Stimulated activated CD4-positive, alpha-beta T cell treated with anti-CD3 and anti-CD28 coated beads, Interleukin-2, amount 100 ng/mL, for 24 hours (primary cell): Measurements from ENCODE around the gene CTU2.
A peak's percentile ranks its signal among the peaks of the same experiment; 100 is the strongest.

Experiments
- DNase-seq, 2 donors: peaks; one replicate each; pipeline ENCODE4 v3.0.0-alpha.2; 2020

CTU2 gene

DNA sequence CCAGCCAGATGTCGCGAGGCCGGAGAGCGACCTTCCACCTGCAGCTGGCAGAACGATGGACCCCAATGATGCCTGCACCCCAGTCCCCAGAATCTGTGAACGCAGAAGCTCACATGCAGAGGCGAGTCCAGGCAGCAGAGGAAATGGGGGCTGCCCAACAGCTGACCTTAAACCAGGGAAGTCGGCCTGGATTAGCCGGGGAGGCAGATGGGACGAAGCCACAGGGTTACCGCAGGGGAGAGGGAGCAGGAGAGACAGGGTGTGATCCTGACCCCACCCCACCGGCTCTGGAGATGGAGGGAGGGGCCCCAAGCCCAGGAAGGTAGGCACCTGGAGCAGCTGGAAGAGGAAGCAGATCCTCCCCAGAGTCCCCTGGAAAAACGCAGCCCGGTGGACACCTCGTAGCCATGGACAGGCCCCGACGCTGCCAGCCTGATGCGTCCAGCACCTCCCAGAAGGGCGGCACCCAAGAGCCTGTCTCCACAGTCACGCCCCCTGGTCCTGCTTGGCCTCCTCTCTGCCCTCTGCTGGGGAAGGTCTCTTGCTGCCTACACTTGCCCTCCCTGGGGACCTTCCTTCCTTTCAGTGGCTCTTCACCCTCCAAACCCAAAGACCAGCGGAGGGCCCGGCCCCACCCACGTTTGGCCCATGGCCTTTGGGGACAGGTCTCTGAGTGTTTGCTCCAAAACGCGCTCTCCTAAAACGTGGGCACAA, 41.4 kb downstream of the CTU2 start:
- peak; percentile 43 to 45 for DNase-seq

DNA sequence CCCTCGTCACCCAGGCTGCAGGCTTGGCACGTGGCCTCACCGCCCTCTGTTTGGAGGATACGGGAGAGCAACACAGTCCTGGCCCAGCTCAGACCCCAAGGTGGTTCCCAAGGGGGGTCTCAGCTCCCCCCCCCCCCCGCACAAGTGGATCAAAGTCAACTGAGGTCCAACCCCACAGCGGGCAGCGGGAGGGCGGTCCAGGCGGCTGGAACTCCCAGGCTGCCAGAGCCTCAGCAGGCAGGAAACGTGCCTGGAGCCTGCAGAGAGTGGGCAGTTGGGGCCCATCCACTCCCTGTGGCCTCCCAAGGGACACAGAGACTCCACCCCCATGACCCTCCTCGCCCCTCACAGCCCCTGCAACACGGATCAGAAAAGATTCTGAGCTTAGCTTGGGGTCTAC, 42.1 kb downstream of the CTU2 start:
- DNase-seq = no peak

DNA sequence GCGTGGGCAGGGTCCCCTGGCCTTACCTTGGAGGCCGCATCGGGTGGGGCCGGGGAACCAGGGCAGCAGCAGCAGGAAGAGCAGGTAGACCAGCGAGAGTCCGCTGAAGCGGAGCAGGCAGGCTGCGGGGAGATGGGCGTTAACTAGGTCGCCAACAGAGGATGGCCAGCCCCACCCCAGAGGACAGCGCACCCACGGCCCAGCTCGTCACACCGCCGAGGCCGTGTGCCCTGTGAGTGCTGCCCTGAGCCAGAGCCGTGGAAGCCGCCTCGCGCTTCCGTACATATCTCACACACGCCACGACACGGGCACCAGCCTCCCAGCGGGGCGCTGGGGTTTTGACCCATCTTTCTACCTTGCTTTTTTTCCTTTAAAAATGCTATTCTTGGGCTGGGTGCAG, 43.1 kb downstream of the CTU2 start:
- no peak for DNase-seq

DNA sequence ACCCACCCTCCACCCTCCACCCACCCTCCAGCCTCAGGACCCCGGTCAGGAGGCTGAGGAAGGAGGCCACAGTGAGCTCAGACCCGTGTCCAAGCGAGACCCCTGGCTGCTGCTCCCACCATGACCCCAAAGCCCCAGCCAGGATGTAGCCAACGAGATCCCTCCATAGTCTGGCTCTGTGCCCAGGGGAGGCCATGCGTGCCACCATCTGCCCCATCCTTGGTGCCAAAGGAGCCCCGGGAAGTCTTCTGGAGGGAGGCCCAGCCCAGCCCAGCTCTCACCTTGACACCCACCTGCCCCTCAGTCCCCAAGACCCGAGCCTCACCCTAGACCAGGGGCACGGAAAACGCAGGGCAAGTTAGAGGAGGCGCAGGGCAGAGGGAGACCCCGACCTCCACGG, 44.6 kb downstream of the CTU2 start:
- DNase-seq = no peak

DNA sequence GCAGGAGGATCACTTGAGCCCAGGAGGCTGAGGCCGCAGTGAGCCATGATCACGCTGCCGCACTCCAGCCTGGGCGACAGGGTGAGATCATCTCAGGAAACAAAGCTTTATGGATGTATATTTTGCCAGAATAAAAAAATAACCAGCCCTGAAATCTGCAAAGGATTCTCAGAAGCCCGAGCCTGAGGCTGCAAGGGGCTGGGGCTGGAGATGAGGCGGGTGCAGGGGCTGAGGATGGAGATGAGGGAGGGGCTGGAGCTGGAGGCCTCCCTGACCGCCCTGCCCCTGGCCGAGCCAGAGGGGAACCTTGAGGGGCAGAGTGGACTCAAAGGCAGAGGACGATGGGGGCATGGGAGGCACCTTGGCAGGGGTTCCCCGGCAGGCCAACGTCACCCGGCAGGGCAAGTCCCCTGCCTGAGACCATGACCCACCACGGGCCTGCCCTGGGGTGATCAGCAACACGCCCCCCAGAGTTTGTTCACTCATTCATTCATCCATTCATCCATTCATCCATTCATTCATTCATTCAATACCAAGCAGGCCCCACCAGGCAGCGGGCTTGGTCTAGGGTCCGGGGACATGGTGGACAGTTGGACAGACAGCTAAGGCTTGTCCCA, 46.2 kb downstream of the CTU2 start:
- no peak for DNase-seq

DNA sequence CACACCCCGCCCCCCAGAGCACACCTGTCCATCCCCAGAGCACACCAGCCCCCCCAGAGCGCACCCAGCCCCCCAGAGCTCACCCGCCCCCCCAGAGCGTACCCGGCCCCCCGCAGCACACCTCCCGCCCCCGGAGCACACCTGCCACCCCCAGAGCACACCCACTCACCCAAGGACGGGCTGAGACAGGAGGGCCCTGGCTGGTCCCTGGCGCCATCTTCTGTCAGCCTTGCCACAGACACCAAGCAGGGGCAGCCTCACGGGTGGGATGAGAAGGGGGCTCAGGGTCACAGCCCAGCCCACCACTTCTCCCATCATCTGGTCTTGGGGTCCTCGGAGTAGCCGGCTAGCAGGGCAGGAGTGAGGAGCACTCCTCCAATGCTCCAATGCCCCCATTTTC, 46.9 kb downstream of the CTU2 start:
- no peak for DNase-seq

DNA sequence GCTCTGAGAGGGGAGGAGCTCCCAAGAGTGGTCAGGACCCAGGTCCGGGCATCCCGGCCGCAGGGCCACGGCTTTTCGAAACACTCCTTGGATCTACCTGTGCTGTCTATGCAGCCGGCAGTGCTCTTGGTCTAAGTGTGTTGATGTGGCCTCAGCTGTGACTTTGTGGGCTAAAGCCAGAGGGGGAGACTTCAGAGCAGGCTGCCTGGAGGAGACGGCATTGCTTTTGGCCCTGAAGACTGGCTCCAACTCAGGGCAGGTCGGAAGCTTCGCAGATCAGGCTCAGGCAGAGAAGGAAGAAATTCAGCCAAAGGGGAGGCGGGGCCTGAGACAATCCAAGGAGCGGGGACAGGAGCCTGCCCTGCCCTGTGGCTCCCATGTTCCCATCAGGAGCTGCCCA, 47.3 kb downstream of the CTU2 start:
- DNase-seq = no peak

DNA sequence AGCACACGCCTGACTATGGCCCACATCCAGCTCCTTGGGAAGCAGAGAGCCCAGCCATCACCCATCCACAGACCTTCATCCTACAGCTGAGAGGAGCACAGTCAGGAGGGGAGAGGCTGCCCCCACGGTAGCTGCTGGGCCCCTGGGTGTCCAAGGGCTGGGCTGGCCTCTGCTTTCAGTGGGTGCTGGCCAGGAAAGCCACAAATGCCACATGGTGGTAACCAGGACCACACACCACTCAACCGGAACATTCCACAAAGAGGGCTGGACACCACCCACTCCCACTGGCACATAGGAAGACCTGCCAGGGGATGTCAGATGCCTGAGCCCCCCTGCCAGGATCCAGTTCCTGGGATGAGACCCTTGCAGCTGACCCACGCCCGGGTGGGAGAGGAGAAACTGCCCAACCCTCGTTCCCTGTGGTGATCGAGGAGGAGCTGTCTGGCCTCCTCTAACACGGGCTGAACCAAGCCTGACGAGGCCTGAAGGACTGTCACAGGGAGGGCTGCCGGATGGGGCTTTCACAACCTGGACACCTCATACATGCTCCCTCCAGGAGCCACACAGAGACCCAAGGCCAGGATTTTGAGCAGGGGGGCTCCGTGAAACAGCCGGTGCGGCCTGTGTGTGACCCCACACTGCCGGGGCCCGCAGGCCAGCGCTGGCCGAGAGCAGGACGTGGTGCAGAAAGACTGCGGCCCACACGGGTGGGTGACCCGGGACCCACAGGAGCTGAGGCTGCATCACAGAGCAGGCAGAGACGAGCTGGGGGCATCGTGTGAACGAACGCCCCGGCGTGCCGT, 48.0 kb downstream of the CTU2 start:
- no peak for DNase-seq

DNA sequence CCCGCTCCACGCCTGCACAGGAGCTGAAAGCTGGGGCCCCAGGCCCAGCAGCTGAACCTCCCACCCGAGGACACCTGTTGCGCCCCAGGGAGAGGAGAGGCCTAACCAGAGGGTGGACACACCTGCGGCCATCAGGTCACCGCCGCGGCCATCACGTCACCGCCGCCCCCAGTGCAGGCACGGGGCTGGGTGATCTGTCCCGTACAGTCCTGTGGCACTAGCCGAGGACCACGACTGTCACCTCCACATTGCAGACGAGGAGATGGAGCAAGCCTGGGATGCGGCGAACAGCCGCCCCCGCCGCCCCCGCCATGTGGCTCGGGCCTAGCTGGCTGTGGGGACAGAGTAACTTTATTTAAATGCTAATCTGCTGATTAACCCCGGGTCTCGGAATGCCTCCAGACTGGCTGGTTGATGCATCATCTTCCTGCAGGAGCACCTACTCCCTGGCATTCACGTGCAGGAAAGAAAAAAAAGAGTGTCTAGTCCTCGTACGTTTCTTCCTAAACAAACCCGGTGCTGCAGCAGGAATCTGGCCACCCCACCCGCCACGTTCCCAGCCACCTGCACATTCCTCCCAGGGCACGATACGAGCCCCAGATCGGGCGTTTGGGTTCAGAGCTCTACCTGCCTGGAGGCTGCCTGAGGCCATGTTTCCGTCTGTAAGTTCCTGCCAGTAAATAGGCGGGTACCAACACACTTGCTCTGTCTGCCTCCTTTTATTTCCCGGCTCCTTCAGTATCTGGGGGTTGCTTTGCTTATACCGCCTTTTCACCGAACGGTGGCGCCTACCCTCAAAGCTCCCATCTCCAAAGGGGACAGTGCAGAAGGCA, 48.8 kb downstream of the CTU2 start:
- peak in 1 of 2 donors; percentile 32 for DNase-seq

DNA sequence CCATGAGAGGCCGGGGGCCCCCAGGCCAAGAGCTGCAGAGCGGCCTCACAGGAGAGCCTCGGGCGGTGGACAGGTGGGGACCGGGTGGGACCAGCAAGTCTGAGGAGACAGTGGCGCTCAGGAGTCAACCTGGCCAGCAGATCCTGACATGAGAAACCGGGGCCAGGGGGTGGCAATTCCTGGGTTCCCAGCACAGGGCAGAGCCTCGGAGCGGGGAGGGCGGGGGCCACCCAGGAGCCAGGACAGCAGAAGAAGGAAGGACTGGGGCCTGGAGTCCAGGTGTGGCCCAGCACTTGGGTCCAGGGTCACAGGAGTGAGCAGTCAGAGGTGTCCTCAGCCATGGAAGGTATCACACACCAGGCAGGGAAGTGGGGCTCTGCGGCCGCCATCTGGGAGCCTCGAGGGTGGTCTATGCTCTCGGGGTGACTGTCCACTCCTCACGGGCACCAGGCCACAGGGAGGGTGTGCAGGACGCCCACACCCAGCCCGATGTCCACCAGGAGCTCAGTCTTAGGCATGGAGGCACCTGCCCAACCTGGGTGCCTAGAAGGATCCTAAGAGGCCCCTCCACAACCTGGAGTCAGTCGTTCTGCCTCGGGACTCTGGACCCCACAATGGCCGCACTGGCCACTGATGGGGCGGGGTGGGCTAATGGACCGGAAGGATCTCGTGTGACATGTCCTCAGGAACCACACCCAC, 49.6 kb downstream of the CTU2 start:
- no peak for DNase-seq

DNA sequence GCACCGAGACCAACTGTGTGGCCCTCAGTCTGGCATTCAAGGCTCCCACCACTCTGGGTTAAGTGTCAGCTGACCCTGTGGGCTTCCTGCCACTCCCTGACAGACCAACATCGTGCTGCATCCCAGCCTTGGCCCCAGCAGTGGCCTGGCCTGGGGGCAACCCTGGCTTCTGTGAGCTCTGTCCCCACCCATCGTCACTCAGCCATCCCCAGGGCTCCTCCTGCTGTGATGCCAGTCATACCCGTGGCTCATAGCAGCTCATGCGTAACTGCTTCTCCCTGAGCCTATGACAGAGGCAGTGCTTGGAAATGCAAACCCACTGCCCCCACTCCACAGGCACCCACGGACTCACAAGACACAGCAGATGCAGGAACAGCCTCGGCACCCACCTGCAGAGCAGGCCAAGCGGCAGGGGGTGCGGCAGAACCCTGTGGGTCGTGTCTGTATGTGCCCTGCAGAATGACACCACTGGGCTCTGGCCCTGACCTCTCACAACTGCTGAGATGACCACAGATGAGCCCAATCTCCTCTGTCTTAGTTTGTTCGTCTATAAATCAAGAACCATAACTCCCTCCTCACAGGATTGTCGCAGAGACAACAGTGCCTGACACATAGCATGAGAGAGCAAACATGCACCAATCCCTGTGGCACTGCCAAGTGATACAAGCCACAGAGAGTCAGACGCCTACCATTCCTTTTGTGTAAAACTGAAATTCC, 52.1 kb downstream of the CTU2 start:
- no peak for DNase-seq

DNA sequence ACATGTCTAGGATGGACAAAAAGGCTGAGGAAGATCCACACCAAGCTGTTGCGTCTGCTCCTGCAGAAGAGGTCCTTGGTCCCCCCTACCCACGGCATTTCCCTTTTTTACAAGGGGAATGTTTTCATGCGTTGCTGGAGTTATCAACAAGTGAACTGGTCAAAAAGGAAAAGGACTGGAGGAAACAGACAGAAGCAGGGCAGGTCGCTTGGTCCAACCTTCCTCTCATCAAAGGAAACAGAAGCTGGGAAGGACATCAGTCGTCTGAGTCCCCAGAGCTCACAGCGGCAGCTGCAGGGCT, 52.6 kb downstream of the CTU2 start:
- DNase-seq = no peak

DNA sequence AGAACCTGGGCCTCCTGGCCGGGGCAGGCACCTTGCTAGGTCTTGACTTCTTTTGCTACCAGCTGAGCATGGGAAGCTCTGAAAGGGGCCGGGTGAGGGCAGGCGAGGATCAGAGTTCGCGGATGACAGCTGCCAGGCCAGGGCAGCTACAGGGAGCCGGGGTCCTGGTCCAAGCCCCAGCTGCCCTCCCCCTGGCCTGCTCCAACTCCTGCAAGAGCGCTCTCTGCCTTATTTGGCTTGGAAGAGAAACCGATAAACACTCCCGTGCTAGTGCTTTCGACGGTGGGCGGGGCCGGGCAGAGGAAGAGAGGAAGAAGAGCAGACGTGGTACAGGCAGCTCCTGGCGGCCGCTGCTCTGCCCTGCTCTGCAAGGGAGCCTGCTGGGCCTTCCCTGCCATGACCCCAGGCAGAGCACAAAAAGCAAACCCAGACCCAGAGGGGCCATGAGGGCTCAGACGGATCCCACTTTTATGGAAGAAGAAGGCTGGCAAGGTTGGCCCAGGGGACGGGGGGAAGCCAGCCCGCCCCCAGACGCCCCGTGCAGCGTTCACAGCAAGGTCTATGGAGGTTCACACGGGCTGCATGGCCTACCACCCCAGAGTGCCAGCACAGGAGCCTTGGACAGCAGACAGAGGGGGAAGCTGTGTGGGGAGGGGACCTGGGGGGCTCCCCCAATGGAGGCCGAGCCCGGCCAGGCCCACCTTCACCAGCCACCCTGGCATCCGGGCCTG, 53.1 kb downstream of the CTU2 start:
- DNase-seq = peak; percentile 53 to 60

DNA sequence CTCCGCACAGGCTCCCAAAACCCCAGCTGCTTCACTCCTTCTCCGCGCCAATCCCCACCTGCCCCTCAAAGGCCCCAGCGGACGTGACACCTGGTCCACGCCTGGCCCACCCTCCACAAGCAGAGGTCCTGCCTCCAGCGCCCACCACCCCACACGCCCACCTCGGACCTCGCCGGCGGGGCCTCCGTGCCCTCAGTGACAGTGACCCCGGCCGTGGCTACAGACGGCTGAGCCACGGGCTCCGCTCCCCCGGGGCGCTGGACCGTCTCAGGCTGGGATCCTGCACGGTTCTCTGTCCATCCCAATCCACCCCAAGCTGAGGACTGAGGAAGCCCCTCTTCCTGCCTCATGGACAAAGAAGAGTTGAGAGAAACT, 53.7 kb downstream of the CTU2 start:
- no peak for DNase-seq

DNA sequence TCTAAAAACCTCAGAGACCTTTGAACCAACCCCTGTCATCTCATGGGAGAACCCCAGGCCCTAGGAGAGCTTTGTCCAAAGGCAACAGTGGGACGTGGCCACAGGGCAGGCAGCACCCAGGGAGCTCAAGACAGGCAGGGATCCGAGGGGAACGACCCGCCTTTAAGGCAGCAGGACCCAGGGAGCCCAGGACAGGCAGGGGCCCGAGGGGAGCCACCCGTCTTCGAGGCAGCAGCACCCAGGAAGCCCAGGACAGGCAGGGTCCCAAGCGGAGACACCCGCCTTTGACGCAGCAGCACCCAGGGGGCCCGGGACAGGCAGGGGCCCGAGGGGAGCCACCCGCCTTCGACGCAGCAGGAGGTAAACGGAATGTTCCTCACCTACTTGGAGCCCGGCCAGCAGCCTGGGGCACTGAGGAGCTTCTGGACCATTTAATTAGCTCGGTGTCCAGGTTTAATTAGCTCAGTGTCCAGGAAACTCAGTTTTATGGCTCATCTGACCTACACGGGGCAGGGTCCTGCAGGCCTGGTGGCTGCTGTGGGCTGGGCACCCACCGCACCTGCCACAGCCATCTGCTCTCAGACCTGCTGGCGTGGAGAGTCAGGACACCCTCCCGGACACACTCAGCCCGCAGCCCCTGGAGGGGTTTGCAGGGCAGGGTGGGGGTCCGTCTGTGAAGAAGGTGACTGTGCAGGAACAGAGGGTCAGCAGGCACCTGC, 54.3 kb downstream of the CTU2 start:
- no peak for DNase-seq

DNA sequence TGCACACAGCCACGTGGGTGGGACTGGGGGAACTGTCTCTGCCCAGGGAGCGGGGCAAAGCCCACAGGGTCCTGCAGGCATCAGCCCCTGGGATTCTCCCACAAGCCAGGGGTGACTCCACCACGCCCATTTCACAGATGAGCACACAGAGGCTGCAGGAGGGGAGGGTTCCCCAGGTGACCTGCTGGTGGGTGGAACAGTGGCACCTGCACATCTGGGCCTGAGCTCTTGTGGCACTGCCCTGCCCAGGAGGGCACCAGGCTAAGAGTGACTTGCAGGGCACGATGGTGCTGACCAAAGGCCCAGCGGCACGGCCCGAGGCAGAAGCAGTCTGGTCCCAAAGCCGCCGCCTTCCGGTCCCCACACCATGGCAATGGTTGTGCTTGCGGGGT, 54.8 kb downstream of the CTU2 start:
- DNase-seq = no peak

DNA sequence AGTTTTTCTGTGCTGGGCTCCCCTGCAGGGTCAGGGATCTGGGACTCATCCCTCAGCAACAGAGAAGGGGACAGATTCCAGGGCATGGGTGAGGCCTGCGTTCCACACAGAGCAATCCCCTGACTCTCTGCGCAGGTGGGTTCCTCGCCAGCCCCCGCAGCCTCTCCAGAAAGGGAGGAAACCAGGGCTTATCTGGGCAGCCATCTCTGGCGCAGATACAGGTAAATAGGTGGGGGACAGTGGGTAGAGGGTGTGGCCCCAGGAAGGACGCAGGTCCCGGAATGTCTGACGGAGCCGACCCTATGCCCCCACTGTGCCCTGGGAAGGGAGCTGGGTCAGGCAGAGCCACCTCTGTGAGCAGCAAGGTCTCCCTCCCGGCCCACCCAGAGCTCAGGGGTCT, 55.5 kb downstream of the CTU2 start:
- DNase-seq = no peak

DNA sequence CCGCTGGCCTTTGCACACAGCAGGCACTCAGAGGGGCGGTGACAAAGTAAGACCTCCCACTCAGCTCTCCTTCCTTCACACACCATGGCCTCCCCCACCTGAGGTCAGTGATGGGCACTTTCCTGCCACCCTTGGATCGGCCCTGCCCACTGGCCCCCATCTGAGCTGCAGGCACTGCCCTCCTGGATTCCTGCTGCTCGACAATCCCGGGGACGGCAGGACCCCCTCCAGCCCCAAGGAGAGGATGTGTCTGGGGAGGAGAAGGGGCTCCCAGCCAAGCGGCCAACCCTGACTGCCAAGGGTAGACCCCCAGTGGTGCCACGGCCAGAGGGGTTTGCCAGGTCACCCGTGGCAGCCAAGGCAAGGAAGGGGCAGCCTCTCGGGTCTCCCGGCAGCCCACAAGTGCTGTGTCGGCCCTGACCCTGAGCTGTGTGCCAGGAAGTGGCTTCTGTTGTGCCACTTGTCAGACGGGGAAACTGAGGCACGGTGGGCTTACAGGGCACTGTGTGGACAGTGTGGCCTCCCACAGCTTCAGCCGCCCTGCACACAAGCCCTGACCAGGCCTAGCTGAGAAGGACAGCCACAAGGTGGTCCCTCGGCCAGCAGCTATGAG, 56.1 kb downstream of the CTU2 start:
- DNase-seq = no peak

DNA sequence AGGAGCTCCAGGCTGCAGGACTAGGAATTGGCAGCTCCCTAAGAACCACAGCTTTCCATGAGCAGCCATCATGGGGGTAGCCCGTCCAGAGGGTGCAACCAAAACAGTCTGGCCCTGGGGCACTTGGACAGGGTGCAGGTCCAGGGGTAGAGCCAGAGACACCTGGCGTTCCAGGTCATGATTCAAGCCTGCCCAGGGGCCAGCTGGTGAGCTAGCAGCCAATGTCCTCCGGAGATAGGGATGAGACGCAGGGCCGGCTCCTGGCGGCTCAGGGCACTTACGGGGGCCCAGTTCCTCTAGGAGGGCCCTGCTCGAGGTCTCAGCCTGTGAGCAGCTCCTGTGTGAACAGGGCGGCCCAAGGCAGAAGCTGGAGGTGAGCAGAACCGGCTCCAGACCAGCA, 56.6 kb downstream of the CTU2 start:
- DNase-seq = no peak

DNA sequence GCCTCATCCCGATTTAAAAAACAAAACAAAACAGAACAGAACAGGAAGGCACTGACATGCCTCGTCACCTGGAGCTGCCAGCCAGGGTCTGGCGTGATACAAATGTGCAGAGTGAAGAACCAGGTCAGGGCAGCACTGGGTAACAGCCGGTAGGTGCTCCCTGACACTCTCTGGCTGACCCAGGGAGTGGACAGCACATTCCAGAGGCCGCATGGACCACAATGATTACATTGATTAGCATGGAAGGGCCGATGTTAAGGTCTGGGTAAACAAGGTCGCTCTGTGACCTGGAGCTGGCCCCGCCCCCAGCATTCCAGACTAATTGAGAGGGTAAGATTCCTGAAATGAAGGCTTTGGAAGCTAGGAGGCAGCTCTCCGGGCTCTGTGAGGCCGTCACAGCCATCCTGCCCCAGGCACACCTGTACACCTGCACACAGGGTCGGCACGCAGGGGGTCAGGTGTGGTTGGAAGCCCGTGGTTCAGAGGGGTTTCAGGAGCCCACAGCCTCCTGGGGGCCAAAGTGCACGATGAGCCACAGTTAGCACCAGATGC, 57.3 kb downstream of the CTU2 start:
- no peak for DNase-seq
